ENCODE measurements around the gene PPP3CA.
A peak's percentile ranks its signal among the peaks of the same experiment; 100 is the strongest.

PPP3CA gene

DNA sequence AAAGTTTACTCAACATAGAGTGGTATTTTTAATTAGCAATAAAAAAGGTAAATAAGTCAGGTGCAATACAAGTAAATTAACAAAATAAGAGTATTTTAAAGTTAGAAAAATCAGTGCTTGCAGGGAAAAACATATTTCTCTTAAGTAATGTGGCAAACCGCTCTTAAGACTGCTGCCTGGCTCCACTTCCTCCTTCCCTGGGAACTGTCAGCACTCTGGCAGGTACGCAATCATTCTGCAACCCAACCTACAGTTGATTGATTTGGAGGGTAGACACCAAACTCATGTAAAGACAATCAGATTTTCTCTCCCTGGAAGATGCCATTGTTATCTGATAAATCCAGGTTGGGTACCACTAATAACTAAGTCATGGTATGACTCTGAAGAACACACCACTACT lies 63.9 kb downstream of the PPP3CA start:
- ChIA-PET POLR2A (no interaction called here), CTCF (no interaction called here)
- no peak for DNase-seq (ENCODE audit: extremely low spot score)
- no peak for TF ChIP-seq LEF1 (IDR thresholded peaks at IDR 0.05; ENCODE audit: borderline replicate concordance)
- TF ChIP-seq ZNF384 (IDR thresholded peaks at IDR 0.05) = no peak
- no peak for TF ChIP-seq CTBP1 (IDR thresholded peaks at IDR 0.05; ENCODE audit: borderline replicate concordance)
- no peak for TF ChIP-seq ELF4 (IDR thresholded peaks at IDR 0.05)
- TF ChIP-seq FOXK2 (IDR thresholded peaks at IDR 0.05) = no peak
- no peak for TF ChIP-seq SUZ12 (IDR thresholded peaks at IDR 0.05)
- no peak for TF ChIP-seq ARNT (IDR thresholded peaks at IDR 0.05)
- TF ChIP-seq FOXA1 (IDR thresholded peaks at IDR 0.05) = no peak
- TF ChIP-seq, protein P1, sequence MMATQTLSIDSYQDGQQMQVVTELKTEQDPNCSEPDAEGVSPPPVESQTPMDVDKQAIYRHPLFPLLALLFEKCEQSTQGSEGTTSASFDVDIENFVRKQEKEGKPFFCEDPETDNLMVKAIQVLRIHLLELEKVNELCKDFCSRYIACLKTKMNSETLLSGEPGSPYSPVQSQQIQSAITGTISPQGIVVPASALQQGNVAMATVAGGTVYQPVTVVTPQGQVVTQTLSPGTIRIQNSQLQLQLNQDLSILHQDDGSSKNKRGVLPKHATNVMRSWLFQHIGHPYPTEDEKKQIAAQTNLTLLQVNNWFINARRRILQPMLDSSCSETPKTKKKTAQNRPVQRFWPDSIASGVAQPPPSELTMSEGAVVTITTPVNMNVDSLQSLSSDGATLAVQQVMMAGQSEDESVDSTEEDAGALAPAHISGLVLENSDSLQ (IDR thresholded peaks at IDR 0.05) = no peak
- no peak for TF ChIP-seq SP1 (IDR thresholded peaks at IDR 0.05)

DNA sequence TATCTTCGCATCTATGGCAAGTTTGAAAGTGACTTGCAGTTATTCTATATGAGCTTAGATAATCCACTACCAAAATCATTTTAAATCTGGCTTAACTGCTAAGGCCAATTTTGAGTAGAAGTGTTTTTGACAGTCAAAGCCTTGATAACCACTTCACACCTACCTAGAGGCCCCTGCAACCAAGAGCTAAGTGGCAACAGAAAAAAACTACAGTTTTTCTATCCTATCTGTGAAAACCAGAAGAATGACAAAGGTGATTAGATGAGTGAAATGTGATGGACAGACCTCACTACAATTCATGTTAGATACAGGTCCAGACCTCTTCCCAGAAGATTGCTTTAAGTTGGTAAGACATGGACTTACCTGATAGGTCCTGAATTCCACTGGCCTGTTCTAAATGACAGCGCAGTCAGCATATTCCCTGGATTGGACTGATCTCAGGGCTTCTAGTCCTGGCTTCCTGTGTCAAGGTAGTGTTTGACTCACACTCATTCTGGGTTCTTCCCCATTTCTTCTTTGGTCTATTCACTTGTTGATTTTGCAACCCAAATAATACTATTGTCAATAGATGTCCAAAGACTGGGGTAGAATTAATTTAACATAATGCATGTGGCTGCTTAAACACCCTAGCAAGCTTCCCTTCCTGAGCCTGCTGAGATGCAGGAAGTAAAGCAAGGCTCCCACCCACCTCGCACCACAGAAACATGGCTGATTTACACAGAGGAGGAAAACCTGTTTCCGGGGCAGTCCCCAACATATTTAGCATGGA lies 65.1 kb downstream of the PPP3CA start:
- POLR2A ChIA-PET = no interaction called here
- TF ChIP-seq, protein P1 (IDR thresholded peaks at IDR 0.05) = no peak
- TF ChIP-seq LEF1 (IDR thresholded peaks at IDR 0.05; ENCODE audit: borderline replicate concordance) (no peak), TARDBP (IDR thresholded peaks at IDR 0.05) (no peak), BHLHE40 (IDR thresholded peaks at IDR 0.05; ENCODE audit: borderline replicate concordance) (no peak), FOXM1 (IDR thresholded peaks at IDR 0.05; ENCODE audit: borderline replicate concordance) (no peak), NFRKB (IDR thresholded peaks at IDR 0.05) (no peak), ELF4 (IDR thresholded peaks at IDR 0.05) (no peak), FOXK2 (IDR thresholded peaks at IDR 0.05) (no peak), ZNF384 (IDR thresholded peaks at IDR 0.05) (no peak), FOXA1 (IDR thresholded peaks at IDR 0.05) (no peak), CTBP1 (IDR thresholded peaks at IDR 0.05; ENCODE audit: borderline replicate concordance) (no peak), HDGF (IDR thresholded peaks at IDR 0.05; ENCODE audit: borderline replicate concordance) (no peak), SP1 (IDR thresholded peaks at IDR 0.05) (no peak), L3MBTL2 (conservative IDR thresholded peaks at IDR 0.05) (no peak), ARNT (IDR thresholded peaks at IDR 0.05) (no peak), SUZ12 (IDR thresholded peaks at IDR 0.05) (no peak)
- no peak for DNase-seq (ENCODE audit: extremely low spot score)
- CTCF ChIA-PET = no interaction called here

DNA sequence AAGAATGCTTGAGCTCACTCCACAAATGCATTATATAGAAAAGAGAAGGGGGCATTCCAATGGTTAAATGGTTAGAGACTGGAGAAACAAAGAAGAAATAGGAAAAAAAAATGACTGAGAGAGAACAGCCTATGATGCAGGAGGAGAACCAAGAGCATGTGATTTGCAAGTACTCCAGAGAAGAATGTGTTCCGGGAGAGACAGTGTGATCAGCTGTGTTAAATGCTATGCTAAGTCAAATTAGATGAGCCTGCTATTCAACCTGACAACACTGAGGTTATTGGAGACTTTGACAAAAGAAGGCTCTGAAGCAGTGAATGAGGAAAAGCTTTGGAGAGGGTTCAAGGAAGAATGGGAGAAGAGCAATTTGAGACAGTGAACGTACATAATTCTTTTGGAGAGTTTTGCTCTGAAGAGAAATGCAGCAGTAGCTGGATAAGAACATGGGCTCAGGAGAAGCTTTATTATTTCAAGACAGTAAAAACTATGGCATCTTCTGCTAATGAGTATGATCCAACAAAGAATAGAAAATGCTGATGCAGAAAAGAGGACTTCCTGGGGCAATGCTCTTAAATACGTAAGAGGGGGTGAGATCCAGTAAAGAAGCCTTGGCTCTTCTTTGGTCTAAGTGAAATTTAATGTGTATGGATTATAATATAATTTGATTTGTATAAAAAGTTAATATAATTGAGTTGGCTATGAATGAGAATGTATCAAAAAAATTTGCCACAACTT lies 66.3 kb downstream of the PPP3CA start:
- no peak for TF ChIP-seq SP1 (IDR thresholded peaks at IDR 0.05)
- no peak for TF ChIP-seq CTBP1 (IDR thresholded peaks at IDR 0.05; ENCODE audit: borderline replicate concordance)
- TF ChIP-seq HDGF (IDR thresholded peaks at IDR 0.05; ENCODE audit: borderline replicate concordance) = no peak
- TF ChIP-seq FOXK2 (IDR thresholded peaks at IDR 0.05) = no peak
- no peak for TF ChIP-seq SUZ12 (IDR thresholded peaks at IDR 0.05)
- TF ChIP-seq LEF1 (IDR thresholded peaks at IDR 0.05; ENCODE audit: borderline replicate concordance) = no peak
- no peak for TF ChIP-seq FOXA1 (IDR thresholded peaks at IDR 0.05)
- TF ChIP-seq ARNT (IDR thresholded peaks at IDR 0.05) = no peak
- TF ChIP-seq TARDBP (IDR thresholded peaks at IDR 0.05) = no peak
- TF ChIP-seq L3MBTL2 (conservative IDR thresholded peaks at IDR 0.05) = no peak
- no peak for TF ChIP-seq BHLHE40 (IDR thresholded peaks at IDR 0.05; ENCODE audit: borderline replicate concordance)
- no peak for TF ChIP-seq FOXM1 (IDR thresholded peaks at IDR 0.05; ENCODE audit: borderline replicate concordance)
- no peak for DNase-seq (ENCODE audit: extremely low spot score)
- CTCF ChIA-PET = no interaction called here
- POLR2A ChIA-PET = no interaction called here

DNA sequence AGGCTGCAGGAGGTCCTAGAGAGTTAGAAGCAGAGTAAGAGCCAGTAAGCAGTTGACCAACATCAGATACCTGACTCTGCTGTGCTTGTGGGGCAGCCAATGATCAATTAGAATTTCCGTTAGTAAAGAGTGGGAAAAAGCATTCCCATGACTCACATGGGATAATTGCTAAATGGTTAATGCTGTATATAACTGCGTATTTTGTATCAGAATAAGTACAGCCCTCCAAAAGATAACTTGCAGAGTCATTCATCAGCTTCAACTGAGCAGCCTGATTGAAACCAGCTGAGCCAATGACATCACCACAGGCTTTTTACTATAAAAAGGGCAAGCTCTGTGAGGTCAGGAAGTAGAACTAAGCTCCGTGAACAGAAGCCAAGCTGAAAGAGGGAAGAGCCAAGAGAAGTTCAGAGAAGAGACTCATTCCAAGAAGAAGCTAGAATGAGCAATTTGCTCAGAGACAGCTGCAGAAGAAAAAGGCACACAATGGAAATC lies 67.9 kb downstream of the PPP3CA start:
- peak; percentile 11 for DNase-seq (ENCODE audit: extremely low spot score)
- TF ChIP-seq ELF4 (IDR thresholded peaks at IDR 0.05) (no peak), SUZ12 (IDR thresholded peaks at IDR 0.05) (no peak), CTBP1 (IDR thresholded peaks at IDR 0.05; ENCODE audit: borderline replicate concordance) (no peak), L3MBTL2 (conservative IDR thresholded peaks at IDR 0.05) (no peak), ZNF384 (IDR thresholded peaks at IDR 0.05) (no peak), HDGF (IDR thresholded peaks at IDR 0.05; ENCODE audit: borderline replicate concordance) (no peak), FOXA1 (IDR thresholded peaks at IDR 0.05) (no peak), TARDBP (IDR thresholded peaks at IDR 0.05) (no peak), BHLHE40 (IDR thresholded peaks at IDR 0.05; ENCODE audit: borderline replicate concordance) (no peak), FOXK2 (IDR thresholded peaks at IDR 0.05) (no peak), LEF1 (IDR thresholded peaks at IDR 0.05; ENCODE audit: borderline replicate concordance) (no peak), FOXM1 (IDR thresholded peaks at IDR 0.05; ENCODE audit: borderline replicate concordance) (no peak)
- TF ChIP-seq, protein P1 (IDR thresholded peaks at IDR 0.05) = no peak
- ChIA-PET POLR2A (no interaction called here), CTCF (no interaction called here)

DNA sequence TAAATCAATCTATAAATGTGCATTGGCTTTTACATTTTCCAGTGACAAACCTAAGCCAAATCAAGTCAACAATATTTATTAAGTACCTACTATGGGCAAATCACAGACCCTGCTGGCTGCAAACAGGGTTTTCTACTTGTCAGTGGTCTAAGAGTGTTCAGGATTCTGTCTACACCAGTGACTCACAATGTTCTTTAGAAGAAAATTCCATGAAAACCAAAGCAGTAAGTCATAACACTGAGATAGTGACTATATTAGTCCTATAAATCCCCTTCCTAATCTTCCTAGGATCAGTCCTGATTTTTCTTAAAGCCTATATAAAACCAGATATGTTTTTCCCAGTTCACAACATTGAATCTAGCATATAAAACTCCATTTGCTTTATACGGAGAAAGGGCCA lies 69.7 kb downstream of the PPP3CA start:
- TF ChIP-seq SP1 (IDR thresholded peaks at IDR 0.05) (no peak), ZNF384 (IDR thresholded peaks at IDR 0.05) (no peak), FOXK2 (IDR thresholded peaks at IDR 0.05) (no peak), ELF4 (IDR thresholded peaks at IDR 0.05) (no peak), SUZ12 (IDR thresholded peaks at IDR 0.05) (no peak)

DNA sequence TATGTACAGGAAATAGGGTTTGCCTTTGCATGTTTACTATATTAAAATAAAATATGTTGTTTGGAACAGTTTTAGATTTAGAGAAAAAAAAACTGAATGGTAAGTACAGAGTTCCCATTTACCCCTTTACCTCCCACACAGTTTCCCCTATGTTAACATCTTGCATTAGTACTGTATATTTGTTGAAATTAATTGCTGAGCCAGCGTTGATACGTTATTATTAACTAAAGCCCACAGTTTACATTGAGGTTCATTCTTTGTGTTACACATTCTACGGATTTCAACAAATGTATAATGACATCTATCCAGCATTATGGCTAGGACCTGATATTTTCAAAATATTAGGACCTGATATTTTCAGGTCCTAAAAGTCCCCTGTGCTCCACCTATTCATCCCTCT lies 70.7 kb downstream of the PPP3CA start:
- no peak for DNase-seq (ENCODE audit: extremely low spot score)
- no peak for TF ChIP-seq ARNT (IDR thresholded peaks at IDR 0.05)
- no peak for TF ChIP-seq LEF1 (IDR thresholded peaks at IDR 0.05; ENCODE audit: borderline replicate concordance)
- TF ChIP-seq SP1 (IDR thresholded peaks at IDR 0.05) = no peak
- ChIA-PET POLR2A (no interaction called here), CTCF (no interaction called here)

More for the DNA sequence above, 69.7 kb downstream of the PPP3CA start:
- POLR2A ChIA-PET = no interaction called here
- CTCF ChIA-PET = no interaction called here
- no peak for DNase-seq (ENCODE audit: extremely low spot score)

Measured in HEK293T (cell line).